GM21717 (cell line): ENCODE data around the gene RAD21L1.
"Not testable (repeated sequence)": the region's sequence is repeated elsewhere in the genome, so short reads cannot be mapped to it uniquely, and the experiment has no call there.

ENCODE experiments used
- ATAC-seq: cut with Tn5 transposase; IDR thresholded peaks from one replicate; pipeline ENCODE4 v1.9.1; 2021; ENCODE audit warnings: mild to moderate bottlenecking, moderate library complexity; ENCODE audit not compliant: unreplicated experiment

RAD21L1 gene

DNA sequence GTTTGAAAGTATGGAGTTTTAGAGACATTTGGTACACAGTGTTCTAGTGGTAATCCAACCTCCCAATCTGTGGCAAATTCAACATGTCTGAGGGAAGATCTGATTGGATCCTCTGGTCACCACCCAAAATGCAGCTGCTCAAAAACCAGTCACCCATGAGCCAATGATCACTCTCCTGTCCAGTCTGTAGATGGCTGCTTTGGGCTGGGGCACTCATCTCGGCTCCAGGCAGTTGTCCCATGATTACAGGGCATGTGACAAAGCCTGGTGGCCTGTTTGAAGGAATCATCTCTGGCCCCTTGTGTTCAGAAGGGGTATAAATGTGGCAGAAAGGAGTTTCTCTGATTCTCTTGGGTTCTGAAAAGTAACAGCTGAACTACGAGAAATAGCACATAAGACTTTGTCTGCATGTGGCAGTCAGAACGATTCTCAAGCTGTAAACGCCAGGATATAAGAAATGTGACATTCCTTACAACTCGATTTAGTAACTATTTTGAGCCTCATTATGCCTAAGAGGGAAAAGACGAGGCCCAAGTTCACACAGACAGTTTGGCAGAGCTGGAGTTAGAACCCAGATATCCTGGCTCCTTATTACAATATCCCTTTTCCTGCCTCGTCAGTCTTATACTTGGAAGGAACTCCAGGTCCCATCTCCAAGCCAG lies 26.5 kb upstream of the RAD21L1 start:
- no peak for ATAC-seq

DNA sequence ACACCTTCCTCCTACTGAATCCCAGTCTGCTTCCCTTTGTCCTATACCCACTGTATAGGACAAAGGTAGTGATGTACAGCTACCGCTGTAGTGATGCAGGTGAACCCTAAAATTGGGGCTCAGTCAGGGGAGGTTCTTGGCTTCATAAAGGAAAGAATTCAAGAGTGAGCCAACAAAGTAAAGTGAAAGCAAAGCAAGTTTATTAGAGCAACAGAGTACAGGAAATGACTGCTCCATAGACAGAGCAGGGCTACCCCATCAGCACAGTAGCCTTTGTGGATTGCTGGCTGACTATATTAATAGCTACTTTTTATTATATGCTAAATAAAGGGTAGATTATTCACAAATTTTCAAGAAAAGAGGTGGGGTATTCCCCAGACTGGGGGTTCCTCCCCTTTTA lies 25.9 kb upstream of the RAD21L1 start:
- no peak for ATAC-seq

DNA sequence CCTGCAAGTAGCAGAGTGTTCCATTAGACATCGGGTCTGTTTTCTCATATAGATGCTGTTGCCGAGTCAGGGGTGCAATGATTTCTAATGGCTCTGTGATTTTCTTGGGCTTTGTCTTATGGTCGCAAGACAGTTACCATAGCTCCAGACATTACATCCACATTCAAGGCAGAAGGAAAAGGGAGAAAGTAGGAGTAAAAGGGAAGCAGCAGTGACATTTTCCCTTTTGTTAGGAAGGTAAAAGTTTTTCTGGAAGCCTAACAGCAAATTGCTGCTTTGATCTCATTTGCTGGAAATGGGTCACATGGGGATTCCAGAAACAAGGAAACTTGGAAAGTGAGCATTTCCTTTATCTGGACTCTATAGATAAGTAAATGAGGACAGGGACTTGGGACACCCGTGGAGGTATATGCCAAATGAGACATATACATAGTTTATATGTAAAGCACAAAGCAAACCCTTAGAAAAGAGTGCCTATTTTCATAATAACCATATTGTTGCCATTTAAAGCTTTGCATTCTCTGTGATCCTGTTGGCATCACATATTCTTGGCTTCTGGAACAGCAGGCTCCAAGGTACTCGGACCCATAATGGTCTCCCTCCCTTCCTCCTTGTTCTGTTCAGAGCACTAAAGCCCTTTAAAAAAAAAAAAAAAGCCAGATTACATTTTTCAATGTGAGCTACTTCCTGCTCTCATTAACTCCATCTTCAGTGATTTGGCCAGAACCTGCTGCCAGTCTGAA lies 22.9 kb upstream of the RAD21L1 start, which contains the start of gene C20orf202:
Gene C20orf202, plus strand, starts transcription at position 693 of the 743 bp plus-strand sequence. CDS start 132 bp downstream, outside the sequence.
- no peak for ATAC-seq

DNA sequence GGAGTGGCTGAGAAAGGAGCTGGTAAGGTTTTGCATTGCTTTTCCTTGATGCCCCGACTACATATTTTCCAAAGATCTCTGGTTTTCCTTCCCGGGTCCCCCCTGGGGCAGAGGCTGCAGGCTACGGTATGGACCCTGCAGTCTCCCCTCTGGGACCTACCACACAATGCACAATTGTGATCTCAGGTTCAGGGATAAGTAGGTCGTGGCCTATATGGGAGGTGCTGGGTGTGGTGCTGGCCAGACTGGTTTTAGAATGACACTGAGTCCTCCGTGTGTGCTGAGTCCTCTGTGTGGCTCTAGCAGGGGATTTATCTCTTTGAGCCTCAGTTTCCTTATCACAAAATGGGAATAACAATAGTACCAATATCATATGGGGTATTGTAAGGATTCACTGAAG lies 22.2 kb upstream of the RAD21L1 start:
- no peak for ATAC-seq

DNA sequence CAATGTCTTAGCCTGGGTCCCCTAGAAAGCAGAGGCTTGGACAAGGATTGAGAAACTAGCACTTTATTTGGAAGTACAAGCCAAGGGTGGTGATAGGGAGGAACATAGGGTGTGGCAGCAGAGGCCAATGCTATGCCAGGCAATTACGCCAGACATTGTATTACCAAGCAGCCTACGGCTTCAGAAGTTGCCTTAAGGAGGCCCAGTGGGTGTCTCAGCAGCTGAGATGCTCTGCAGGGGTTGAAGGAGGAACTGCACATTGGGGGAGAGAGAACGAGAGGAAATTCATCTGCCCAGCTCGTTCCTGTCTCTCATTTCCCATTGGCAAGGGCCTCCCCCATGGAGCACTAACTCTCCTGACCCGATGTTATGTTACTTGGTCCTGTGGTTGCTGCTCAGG lies 21.7 kb upstream of the RAD21L1 start:
- ATAC-seq, result no peak

DNA sequence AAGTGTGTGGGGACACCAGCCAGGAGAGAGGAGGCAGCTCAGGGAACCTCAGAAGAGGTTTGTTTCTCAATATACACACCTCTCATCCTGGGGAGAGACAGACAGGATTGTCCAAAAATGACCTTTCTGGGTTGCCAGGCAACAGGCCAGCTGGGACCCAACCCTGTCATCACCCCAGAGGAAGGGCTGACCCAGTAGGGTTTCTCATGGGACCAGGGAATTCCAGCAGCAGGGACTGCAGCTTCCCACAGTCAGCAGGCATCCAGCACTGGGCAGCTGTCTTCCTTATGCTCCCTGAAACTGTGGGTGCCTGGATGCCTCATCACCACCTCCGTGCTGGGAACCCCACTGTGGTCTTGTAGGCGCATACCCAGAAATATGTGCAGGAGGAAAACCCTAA lies 21.3 kb upstream of the RAD21L1 start:
- ATAC-seq, result no peak

DNA sequence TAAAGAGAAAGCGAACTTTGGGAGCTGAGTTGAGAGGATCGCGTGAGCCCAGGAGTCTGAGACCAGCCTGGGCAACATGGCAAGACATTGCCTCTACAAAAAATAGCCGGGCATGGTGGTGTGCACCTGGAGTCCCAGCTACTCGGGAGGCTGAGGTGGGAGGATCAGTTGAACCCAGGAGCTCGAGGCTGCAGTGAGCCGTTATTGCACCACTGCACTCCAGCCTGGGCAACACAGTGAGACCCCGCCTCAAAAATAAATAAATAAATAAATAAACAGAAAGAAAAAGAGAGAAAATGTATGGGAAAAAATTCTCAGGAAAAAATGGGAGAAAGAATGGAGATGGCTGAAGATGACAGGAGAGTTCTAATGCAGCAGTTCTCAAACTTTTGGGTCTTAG lies 20.0 kb upstream of the RAD21L1 start:
- no peak for ATAC-seq

DNA sequence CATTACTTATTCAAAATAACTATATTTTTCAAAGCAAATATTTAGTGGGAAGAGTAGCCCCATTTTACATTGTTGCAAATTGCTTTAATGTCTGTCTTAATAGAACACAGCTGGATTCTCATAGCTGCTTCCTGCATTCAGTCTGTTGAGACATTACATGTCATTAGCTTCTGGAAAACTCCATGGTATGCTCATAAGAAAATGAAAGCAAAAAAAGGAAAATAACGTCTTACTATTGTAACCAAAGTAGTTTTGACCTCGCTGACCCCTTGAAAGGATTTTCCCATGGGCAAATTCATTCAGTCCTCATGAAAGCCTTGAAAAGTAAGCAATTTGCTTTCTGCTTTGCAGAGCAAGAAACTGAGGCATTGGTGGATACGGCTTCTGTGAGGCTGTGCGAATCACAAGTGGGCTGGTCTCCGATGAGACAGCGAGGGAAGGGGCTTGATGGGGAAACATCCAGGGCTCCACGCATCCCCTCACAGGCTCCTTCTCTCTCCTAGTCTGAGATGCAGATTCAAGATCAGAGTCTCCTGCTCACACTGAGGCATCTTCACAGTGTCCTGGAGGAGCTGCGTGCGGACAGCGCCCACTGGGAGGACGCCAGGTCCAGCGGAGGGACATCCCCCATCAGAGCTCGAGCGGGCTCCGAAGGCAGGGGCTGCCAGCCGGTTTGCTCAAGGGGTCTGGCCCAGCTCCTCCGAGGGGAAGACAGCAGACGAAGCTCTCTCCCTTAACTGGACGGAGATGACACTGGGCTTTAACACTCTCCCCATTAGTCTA lies 19.3 kb upstream of the RAD21L1 start:
- no peak for ATAC-seq

DNA sequence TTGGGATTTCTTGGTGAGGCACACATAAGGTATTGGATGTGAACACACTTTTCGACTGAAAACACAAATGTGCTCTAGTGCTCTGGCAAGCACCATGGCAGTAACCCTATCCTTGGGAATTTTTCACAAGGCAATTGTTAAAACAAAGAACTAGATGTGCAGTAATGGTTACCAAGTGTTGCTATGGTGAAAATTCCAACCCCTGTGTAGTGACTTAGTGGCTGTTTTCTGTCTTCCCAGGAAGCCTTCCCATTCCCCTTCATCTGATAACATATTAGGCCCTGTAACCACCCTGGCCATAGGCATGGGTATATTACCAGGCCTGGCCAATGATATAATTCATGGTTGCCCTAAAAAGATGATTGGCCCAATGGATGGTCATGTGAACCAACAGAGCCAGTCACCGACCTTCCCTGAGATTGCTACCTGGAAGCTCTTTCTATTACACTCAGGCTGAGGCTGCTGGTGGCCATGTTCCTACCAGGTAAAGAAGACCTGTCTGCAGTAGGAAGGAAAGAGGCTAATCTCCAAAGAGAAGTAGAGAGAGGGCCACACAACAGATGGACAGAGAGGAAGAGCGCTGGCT lies 18.5 kb upstream of the RAD21L1 start:
- ATAC-seq, result no peak

DNA sequence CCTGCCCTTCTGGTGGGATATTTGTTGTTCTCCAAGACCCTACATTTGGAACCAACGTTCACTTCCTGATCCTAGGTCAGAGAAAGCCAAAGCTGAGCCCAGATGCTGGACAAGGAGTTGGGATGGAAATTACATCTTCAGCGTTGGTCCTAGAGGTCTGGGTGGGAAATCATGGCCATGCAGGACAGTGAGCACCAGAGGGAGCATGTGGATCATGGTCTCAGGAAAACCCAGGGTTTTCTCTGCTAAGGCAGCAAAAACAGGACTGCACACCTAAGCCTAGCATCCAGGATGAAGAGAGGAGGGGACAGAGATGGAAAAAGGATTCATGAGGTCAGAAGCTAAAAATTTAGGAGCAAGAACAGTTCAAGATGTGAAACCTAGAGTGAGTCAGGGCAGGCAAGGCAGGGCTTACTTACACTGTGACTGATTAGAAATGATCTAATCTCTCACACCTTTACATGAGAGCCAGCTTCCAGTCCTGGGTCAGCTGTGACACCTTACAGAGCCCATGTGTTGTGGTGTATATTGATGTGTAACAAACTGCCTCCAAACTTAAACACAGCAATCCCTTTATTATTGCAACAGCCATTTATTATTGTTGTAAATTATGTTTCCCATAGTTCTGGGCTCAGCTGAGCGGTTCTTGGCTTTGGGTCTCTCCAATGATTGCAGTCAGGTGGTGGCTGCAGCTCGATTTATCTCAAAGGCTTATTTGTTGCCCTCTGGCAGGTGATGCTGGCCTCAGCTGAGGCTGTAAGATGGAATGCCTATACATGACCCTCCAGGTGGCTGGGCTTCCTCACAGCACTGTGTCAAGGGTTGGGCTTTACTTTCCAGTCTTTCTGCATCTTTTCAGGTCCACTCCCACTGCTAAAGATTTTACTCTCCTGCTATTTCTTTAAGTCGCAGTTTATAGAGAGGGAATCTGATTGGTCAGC lies 16.1 kb upstream of the RAD21L1 start:
- ATAC-seq, result no peak

DNA sequence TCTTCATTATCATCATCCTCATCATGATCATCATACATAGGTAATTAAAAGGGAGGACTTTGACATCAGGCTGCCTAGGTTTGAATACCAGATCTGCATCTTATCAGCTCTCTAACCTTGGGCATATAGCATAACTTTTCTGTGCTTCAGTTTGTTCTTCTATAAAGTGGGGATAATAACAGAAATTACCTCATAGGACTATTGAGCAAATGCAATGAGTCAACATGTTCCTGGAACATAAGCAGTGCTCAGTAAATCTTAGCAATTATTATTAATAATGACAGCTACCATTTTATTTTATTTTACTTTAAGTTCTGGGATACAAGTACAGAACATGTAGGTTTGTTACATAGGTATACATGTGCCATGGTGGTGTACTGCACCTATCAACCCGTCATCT lies 15.3 kb upstream of the RAD21L1 start:
- ATAC-seq, result no peak

DNA sequence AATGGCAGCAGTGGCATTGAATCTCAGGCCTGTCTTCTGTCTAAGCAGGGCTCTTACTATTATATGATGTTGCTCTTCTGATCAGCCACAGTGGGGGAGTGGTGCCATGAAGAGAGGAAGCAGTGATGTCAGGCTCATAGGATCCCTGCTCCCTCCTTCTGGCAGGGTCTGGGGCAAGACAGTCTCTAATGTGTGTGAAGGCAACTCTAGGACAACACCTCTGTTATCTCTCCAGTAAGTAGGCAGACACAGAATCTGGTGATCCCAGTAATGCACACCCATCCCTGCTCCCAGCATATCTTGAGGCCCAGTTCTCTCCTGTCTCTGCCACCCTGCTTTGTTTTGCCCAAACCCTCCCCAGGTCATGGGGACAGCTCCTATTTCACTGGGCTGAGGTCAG lies 13.8 kb upstream of the RAD21L1 start:
- ATAC-seq, result no peak

DNA sequence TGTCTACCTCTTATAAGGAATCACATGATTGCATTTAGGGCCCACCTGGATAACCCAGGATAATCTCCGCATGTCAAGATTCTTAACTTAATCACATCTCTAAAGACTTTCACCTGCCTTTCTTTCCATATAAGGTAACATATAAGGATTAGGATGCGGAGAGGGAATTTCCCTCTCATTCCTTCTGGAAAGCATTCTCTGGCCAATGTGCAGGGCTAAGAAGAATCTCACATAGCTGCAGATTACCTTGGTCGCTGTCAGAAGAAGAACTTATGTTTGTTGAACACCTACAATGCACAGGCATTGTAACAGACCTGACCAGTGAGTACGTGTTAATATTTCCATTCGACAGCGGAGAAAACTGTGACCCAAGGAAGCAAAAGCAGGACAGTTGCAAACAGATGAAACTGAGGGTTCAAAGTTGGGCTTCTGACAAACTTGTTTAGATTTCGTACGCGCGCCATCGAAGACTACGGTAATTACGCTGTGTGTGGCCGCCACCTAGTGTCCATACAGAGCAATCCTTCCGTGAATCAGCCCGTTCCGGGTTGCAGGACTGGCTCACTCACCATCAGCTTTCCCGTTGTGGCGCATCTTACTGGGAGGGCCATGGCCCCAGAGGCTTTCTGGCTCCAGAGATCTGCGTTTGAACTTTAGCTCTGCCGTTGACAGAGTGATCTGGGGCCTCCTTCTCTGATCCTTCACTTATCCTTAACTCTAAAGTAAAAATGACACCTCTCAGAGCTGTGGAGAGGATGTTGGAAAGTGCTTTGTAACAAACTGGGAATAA lies 13.0 kb upstream of the RAD21L1 start:
- ATAC-seq, result no peak

DNA sequence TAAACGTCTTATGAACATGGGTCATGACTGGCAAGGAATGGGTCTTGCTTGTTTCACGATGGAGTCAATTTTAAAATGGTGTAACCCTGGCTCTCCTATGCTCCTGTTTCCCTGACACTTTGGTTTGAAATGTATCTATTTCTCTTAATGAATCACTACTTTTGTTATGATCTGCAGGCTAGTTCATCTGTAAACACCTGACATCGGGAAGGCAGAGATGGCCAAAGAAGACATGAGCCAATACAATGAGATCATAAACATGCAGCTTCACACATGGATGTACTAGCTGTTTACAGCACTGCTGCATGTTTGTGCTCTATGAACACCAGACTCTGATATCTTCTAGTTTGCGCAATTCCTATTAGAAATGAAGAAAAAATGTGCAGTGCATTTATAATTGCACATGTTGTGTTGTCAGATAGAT lies 11.0 kb upstream of the RAD21L1 start:
- no peak for ATAC-seq

DNA sequence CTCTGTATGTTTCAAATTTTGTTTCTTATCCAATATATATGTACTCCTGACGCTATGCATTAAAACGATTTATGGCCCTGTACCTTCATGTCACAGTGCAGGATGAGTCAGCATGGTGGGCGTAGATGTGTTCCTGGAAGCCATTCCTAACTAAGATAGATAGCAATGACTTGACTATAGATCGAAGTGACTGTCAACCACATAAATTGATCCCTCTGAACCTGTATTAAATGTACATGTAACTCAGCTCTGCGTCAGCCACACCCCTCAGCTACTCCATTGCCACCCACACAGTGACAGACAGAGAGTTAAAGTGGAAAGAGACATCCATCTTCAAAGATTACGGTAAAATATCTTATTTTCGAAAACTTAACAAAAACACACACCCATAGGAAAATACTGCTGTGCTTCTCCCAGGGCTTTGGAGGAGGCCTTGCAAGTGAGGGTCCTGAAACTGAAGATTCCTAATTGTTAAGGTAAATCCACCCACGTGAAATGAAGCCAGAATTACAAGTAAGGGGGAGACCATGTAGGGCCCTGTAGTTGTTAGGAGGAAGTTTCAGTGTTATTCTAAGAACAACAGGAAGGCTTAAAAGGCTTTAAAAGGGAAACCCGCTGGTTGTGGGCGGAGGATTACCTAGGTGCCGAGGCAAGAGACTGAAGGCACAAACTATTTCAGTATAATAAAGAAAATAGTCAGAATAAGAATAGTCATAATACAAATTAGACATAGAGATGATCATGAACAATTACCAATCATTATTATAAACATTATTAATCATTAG lies 10.3 kb upstream of the RAD21L1 start:
- ATAC-seq, result no peak

DNA sequence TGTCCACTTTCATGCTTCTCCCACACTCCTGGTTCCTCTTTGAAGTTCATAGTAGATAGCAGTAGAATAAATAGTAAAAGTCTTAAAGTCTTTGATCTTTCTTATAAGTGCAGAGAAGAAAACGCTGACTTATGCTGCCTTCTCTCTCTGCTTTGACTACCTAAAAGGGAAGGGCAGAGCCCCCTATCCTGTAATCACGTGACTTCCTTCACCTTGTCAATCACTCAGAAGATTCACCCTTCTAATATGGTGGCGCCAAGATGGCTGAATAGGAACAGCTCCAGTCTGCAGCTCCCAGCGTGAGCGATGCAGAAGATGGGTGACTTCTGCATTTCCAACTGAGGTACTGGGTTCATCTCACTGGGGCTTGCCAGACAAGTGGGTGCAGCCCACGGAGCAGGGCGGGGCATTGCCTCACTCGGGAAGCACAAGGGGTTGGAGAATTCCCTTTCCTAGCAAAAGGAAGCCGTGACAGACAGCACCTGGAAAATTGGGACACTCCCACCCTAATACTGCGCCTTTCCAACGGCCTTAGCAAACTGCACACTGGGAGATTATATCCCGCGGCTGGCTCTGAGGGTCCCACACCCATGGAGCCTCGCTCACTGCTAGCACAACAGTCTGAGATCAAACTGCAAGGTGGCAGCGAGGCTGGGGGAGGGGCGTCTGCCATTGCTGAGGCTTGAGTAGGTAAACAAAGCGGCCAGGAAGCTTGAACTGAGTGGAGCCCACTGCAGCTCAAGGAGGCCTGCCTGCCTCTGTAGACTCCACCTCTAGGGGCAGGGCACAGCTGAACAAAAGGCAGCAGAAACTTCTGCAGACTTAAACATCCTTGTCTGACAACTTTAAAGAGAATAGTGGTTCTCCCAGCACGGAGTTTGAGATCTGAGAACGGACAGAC lies 9.1 kb upstream of the RAD21L1 start:
- not testable (repeated sequence) for ATAC-seq

DNA sequence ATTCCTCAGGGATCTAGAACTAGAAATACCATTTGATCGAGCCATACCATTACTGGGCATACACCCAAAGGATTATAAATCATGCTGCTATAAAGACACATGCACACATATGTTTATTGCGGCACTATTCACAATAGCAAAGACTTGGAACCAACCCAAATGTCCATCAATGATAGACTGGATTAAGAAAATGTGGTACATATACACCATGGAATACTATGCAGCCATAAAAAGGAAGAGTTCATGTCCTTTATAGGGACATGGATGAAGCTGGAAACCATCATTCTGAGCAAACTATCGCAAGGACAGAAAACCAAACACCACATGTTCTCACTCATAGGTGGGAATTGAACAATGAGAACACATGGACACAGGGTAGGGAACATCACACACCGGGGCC lies 3.1 kb upstream of the RAD21L1 start:
- ATAC-seq, result not testable (repeated sequence)
